GM21390 (cell line): ENCODE data around the gene USE1.

ENCODE experiments used
- ATAC-seq: cut with Tn5 transposase; IDR thresholded peaks from one replicate; pipeline ENCODE4 v1.9.1; 2021; ENCODE audit not compliant: unreplicated experiment

The USE1 gene

GRCh38 chr19:17235971-17236777 is 21.0 kb downstream of the USE1 start:
- ATAC-seq: no peak

GRCh38 chr19:17236811-17237543 is 21.8 kb downstream of the USE1 start:
- no peak for ATAC-seq

- ATAC-seq: no peak
These were observed 22.9 kb downstream of the USE1 start for GRCh38 chr19:17237747-17238706.

DNA sequence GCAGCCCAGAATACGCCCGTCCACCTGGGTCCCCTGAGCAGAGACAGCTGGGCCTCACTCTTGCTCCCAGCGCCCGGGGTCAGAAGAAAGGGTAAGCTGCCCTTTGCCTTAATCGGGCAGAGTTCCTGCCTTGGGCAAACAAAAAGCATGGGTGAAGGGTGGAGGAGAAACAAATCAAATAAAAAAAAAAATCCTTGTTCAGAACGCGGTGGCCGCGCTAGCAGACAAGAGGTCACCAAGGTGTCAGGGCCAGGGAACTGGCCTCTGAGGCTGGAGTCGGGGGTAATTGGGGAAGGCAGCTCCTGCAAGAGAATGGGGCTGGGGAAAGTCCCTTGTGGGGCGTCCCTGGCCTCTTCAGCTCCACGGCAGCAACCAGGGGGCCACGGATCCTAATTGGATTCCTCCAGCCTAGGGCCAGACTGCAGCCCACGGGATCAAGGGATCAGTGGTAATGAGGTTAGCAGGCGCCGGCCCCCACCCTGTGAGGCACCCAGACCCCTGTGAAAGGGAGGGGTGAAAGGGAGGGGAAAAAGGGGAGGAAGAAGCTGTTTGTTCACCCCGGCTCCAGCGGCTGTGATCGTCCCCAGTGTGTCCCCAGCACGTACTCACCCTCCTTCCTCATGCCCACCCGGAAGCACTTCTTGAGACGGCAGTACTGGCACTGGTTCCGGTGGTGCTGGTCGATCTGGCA is 25.1 kb downstream of the USE1 start:
- no peak for ATAC-seq

GRCh38 chr19:17240826-17241399 is 25.8 kb downstream of the USE1 start:
- ATAC-seq: no peak

DNA sequence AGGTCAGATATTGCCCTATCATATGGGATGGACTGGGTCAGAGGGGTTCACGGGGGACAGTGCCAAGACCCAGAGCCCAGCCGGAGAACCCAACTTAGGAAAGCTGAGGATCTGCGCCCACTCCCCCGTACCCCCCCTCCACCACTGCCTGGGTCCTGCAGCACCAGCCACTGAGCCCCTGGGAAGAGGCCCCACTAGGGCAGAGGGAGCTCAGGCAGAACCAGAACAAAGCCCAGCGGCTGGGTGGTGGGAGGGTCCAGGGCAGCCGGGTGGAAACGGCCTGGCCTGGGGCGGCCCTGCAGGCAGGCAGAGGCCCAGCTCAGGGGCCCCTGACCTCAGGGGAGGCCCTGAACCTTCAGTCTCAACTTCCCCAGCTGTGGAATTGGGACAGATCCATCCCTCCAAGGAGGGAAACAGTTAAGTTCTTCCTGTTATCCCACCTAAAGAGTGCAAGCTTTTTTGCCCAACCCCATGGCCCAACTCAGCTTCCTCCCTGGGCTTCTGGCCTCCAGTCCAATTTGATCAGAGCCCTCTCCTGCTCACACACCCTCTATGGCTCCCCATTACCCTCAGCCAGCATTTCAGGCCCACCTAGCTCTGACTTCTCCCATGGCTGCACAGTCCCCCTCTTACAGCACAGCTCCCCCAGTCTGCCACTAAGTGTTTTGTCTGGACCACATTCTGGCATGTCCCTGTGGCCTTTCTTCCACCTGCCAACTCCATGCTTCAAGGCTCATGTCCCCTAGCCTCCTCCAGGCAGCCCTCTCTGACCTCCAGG is 27.5 kb downstream of the USE1 start:
- ATAC-seq: no peak

DNA sequence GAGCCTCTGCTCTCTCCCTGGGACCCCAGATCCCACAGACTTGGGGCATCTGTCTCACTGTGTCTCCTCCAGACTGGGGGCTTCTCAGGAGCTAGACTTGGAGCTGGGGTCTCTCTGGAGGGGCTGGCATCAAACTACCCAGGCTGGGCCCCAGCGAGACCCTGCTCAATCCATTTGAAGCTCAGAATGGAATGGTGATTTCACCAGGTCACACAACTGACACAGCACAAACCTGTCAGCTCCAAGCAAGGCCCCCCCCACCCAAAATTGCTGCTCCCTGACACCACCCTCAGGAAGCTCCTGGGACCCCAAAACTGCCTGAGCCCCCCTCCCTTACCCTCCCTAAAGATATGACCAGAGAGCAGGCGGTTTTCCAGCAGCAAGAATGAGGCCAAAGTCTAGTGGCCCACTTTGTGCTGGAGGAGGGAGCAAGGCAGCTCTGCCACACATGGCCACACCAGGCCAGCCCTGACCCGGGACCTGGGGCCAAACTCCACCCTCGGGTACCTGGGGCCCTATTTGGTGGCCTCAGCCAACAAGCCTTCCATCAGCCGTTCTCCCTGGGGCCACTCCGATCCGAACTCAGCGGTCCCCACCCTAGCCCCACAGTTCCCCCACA is 28.2 kb downstream of the USE1 start:
- ATAC-seq: no peak

DNA sequence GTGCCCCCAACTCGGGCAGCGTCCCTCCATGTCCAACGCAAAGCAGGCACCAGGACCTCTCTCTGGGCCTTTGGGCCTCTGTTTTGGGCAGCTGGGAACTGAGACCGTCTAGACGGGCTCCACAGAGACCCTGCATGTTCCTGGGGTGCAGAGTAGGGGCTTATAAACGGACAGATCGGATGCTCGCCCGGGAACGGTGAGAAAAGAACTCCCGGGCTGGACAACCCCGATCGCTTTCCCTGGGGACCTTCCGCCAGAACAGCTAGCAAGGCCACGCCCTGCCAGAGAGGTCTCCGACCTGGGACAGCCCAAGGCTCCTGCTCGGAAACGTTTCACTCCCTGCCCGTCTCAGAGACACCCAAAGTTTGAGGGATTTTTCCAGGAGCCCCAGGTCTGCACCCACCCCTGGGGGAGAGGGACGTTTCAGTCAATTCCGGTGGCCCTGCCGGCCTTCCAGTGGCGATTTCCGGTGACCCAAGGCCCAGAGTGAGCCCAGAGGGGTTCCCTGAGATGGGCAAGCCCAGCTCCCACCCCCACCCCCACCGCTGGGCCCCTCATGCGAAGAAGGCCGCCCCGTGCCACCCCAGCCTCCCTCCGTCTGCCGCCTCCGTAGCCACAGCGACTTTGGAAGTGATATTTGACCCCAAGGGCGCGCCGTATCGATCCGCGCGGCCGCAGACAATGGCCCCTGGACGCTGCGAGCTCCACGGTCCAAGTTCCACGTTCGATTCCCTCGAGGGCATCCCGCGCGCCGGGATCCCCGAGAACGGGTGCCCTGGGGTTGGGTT is 28.9 kb downstream of the USE1 start:
- no peak for ATAC-seq

- ATAC-seq: no peak
These were observed 29.7 kb downstream of the USE1 start for GRCh38 chr19:17244618-17245534.

DNA sequence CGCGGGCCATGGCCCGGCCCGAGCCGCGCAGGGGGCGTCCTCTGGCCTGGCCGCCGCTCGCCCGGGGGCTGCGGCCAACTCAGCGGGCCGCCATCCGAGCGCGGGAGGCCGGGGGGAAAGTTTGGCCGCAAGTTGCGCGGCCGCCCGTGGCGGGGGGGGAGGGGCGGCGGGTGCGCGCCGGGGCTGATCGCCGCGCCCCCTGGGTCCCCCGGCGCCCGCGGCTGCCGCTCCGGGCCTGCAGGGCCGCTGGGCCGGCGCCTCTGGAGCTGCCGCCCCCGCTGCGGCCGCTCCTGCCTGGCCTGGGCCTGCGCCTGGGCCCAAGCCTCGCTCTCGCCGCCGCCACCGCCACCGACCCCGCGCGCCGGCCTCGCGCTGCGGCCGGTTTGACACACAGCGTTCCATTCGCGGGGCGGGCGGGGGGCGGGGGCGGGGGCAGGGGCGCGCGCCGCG is 30.4 kb downstream of the USE1 start, which contains the start of gene NR2F6:
TSS of gene NR2F6 (minus strand) at position 385 of the 450 bp plus-strand sequence. CDS start 699 bp downstream, outside the sequence.
- no peak for ATAC-seq

DNA sequence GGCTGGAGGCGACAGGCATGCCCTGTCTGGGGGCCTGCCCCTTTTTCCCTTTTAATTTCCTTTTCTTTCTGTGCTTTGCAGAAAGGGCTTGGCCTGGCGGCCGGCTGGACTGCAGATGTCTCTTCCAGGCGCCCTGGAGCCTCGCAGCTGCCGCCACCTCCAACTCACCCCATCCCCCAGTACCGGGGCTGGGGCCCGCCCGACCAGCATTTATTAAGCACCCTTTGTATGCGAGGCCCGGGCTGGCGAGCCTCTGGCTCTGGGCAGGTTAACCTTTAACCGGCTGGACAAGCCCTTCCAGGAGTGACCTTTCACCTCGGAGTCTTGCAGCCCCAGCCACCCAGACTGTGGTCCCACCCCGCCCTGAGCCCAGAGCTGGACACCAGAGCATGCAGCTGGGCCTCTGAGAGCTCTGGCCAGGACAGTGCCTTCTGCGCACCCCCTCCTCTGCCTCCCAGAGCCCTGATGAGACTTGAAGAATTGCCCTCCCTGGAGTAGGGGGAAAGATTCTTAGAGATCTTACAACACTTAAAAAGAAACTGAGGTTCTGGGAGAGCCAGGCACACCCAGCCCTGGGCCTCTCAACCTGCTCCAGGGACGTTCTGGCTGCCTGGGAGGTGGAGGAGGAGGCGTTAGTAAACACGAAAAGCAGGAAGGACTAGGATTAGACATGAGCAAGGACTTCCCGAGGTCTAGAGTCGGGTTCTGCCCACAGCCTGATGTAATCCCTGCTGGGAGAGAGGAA is 31.7 kb downstream of the USE1 start:
- ATAC-seq: no peak

DNA sequence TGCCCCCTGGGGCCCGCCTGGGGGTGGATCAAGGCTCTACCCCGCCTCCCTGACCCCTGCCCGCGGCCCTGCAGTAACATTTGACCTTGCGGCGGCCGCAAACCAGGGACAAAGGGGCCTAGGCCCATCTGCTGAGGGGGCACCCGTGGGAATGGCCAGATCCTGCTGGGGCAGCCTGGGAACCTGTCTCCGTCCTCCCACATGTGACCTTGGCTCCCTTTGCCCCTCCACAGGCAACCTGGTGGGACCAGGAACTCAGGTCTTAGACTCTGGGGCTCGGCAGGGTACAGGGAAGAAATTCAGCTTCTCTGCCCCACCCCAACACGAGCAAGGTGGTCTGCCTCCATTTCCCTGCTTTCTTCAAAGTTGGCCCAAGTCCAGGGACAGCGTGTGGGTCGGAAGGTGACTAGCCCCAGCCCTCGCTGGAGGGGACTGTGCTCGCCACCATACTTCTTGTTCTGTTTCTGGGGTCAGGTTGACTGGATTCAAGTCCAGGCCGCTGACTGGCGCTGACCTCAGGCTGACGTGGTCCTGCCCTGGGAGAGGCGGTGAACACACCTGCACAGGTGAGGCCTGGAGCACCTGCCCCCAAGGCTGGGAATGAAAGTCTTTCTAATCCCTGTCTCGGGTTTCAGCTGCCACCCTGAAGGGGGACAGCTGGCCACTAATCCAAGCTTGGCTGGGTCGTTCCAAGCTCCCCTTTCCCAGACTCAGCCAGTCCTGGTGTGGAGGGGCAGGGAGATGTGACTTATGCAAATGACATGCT is 33.0 kb downstream of the USE1 start:
- ATAC-seq: no peak

GRCh38 chr19:17249887-17250548 is 34.9 kb downstream of the USE1 start:
- no peak for ATAC-seq

- ATAC-seq: no peak
These were observed 39.5 kb downstream of the USE1 start for GRCh38 chr19:17254636-17255035.

GRCh38 chr19:17255150-17255621 is 40.0 kb downstream of the USE1 start:
- ATAC-seq: no peak
